Lung microvascular endothelial cell (primary cell): ENCODE results near the gene TBX18. TPM values are rescaled to one million over a fixed set of nuclear protein-coding genes. Genes with fewer than 3 reads are reported as not detected.

Experiments used
- DNase-seq, 2 donors: peaks; one replicate each; pipeline versions ENCODE4 v3.0.0 to v3.0.0-alpha.2; 2010; ENCODE audit warnings: low read depth in 2 of 2
- total RNA-seq: library from RNA; depleted of rRNA; stranded (reverse); fragments of >200 nt; gene quantifications from 2 replicates; pipeline ENCODE4 v1.2.1, GENCODE V29; 2014

The TBX18 gene
- total RNA-seq, 1 donor from 2014 or later, result 2.0 TPM

- no peak for DNase-seq
Measured at GRCh38 chr6:84773133-84773430, 8.7 kb upstream of the TBX18 start.

DNA sequence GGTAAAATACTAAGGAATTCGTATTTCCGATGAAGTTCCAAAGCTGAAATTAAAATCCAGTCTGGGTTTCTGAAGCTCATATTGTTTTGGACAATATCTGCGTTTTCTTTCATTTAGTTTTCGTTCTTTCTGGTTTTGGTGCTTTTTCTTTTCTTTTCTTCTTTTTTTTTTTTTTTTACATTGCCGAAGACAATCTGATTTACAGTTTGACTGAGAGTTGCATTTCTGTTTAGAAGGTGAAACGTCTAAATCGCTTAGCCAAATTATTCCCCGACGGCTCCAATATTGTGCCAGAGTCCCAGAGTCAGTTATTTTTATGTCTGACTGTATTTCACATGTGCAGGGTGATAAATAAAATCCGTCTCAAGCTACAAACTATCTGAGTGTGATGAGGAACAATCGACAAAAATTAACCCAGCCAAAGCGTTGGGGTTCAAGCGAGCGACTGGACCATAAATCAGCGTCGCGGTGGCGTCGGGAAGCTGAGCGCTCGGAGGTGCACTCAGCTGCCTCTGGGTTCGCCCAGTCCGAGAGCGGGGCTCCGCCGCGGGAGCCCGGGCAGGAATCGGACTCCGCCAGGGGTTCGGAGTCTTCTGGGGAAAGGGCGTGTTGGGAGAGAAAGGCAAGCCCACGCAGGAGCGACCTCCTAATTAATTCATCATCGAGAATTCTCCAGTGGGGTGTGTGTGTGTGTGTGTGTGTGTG lies 8.2 kb upstream of the TBX18 start:
- no peak for DNase-seq

DNA sequence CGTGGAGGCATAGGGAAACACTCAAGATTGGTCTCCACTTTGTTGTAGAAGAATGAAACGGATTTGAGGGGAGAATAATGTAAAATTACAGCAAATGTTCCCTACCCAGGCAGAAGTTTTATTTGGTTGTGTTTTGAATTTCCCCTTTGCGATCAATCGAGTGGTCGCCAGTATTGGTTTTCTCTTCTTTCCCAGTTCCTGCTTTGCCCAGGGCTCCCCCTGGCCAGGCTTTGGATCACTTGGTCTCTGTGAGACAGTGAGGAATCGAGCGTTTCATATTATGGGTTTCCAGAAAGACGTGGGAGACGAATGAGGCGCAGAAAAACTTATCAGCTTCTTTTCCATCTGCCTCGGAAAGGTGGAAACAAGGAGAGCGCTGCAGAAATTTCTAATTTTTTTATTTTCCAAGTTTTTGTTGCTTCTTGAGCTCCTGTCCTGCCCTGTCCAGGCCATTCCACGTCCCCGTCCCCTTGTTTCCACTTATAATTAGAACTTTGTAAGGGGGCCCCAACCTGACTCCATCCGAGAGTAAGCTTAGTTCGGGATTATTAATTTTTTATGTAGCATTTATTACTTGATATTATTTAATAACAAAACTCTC lies 7.5 kb upstream of the TBX18 start:
- no peak for DNase-seq

GRCh38 chr6:84771125-84771755 lies 6.8 kb upstream of the TBX18 start:
- no peak for DNase-seq

GRCh38 chr6:84770521-84770920 lies 6.1 kb upstream of the TBX18 start:
- no peak for DNase-seq

- DNase-seq, result no peak
Measured at GRCh38 chr6:84769306-84769705, 4.9 kb upstream of the TBX18 start.

- DNase-seq, result peak; percentile 19 to 51
Measured at GRCh38 chr6:84768442-84769174, 4.2 kb upstream of the TBX18 start.

GRCh38 chr6:84767526-84768201 lies 3.3 kb upstream of the TBX18 start:
- no peak for DNase-seq

DNA sequence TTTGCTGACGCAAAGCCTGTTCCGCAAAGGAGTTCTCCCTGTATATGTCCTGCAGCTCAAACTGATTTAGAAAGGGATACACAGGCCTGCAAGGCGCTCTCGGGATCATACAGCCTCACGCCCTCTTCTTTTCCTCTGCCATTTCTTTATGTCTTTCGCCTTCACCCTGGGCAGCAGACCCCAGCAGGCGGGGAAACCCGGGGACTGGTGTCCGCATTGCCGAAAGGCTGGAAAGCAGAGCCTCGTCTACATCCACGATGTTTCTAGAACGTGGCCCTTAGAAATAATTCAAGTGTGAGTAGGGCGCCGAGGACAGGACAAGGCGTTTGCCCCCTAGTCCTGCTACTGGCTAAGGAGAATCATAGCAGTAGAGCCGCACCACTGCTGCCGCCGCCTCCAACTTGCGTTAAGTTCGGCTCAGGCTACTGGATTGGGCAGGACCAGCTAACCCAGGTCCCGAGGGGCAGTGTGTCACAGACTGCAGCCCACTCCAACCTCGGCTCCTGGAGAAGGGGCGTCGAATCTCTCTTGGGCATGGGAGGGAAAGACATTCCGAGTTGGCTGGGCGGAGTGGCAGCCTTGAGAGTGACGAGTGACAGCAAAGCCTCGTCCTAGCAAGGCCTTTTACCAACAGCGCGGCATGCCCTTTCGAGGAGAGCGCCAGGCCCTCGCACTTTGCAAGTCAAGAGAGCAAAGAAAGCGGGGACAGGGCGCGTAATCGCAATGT lies 2.6 kb upstream of the TBX18 start:
- DNase-seq, result no peak

GRCh38 chr6:84766118-84766798 lies 1.9 kb upstream of the TBX18 start:
- DNase-seq, result no peak

- DNase-seq, result no peak
Measured at GRCh38 chr6:84763886-84764331, 489 bp downstream of the TBX18 start.

DNA sequence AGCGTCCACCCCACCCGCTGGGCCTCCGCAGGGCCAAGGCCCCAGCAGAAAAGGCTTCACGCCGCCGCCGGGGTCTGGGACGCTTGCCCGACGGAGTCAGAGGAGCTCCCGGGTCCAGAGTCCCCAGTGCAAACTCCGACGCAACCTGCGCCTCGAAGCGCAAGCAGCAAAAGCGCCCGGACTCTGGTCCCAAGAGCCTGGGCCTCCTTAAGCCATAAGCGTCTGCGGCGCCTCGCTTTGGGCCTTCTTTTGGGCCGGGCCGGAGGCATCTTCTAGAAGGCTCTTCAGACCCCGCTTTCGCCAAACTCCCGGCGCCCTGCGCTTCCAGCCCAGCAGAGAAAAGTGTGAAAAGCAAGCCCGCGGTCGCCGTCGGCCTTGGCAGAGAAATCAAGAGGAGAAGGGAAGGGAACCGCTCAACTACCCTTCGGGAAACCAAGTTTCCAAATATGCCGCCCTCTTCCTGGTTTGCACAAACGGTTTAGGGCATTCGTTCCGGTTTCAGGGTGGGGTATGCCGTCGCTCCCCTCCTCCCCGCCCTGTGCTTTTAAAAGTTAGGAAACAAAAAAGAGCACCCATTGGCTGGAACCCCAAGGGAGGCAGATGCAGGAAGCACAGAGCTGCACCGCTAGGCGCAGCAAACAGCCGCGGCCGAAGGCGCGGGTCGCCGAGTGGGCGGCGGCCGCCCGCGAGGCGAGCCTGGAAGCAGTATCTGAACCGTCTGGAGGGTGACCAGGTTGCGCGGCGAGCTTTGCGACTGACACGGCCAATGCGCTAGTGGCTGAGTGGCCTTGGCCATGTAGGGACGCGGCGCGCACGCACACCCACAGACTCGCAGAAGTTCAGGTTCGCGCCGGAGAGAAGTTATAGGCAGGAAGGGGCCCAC lies 1.2 kb downstream of the TBX18 start:
- DNase-seq, result peak; percentile 73 to 89

DNA sequence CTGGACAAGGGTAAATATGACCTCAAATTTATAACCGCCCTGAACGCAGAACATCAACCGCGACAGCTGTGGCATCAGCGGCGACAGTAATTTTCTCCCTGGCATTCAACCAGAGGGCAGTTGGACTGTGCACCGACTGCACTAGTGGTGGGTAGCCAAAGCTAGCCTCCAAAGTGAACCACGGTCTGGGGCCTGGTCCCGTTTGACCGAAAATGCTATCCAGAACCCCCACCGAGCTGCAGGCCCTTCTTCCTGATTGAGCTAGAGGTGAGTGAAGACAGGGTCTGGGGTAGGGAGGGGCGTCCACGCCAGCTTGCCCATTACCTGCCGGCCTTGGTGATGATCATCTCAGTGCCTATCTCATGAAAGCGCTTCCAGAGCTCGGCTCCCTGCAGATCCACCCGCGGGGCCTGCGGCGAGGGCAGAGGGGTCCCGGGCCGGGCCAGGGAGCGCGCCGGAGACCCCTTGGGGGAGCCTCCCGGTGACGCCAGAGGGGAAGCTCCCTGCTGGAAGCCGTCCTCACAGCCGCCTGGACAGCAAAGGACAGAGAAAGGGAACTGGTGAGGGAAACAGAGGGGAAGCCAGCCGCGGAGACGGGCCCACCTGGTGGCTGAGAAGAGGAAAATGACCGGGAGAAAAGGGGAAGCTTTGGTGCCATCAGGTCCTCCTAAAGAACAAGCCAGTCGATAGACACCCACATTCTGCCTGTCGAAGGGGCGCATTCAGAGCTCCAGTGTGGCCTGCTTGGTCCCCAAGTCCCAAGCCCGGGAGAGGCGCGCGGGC lies 2.0 kb downstream of the TBX18 start:
- peak; percentile 49 to 77 for DNase-seq

GRCh38 chr6:84758486-84758885 lies 5.9 kb downstream of the TBX18 start:
- DNase-seq, result no peak

- no peak for DNase-seq
Measured at GRCh38 chr6:84756877-84757276, 7.5 kb downstream of the TBX18 start.

DNA sequence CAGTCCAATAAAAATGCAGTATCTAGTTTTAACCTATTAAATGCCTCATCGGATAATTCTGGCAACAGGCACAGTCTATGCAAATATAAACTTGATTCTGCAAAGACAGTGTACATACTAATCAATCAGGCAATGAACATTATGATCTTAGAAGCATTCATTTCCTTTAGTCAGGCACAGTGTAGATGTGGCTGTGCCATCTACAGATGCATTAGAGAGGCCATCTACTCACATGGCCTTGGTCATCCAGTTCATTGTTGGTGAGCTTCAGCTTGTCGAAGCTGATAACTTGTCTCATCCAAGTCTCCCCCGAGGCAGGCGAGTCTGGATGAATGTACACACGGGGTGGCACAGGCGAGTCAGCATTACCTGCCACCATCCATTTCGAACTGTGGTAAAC lies 7.9 kb downstream of the TBX18 start:
- no peak for DNase-seq

DNA sequence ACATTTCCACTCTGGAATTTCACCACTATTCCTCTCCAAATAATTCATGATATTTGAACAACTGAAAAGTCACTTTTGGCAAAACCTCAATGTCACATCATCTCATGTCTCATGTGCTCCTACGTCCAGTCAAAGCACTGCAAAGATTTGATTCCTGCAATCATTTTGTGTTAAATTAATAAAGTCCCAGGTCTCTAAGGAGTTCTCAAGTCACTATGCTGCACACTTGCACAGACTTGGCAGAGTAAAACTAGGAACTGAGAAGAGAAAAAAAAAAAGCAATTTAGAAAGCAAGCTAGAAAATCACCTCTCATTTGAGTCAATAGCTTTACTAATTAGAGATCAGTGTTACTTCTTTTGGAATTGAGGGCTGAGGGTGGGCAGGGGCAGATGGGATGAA lies 11.2 kb downstream of the TBX18 start:
- DNase-seq, result no peak

GRCh38 chr6:84752118-84752850 lies 12.1 kb downstream of the TBX18 start:
- DNase-seq, result peak in 1 of 2 donors; percentile 18
